Erythroblast (primary cell): ENCODE results near the gene CDH9.
A peak's percentile ranks its signal among the peaks of the same experiment; 100 is the strongest.

ENCODE experiments used
- DNase-seq, 2 experiments: peaks; one replicate each; lab custom pipeline; 2025; lab: John Stamatoyannopoulos, UW
- GATA1 ChIP-seq: IDR thresholded peaks from 2 replicates; pipeline ENCODE4 v1.6.1; 2011; ENCODE audit warnings: low read depth, mild to moderate bottlenecking, control low read depth, low read length, moderate library complexity
- POLR2A ChIP-seq: IDR thresholded peaks from 2 replicates; pipeline ENCODE4 v1.6.1; 2011; ENCODE audit warnings: mild to moderate bottlenecking, low read length

CDH9 gene

GRCh38 chr5:27038476-27038875 is at the start of gene CDH9:
Gene CDH9 (minus strand): TSS chr5:27038586. CDS start chr5:26988333, 50,253 bp downstream.
- no peak for TF ChIP-seq POLR2A
- TF ChIP-seq GATA1, result no peak
- no peak for DNase-seq

GRCh38 chr5:27087747-27088146 is 49.4 kb upstream of the CDH9 start:
- DNase-seq, result no peak
- no peak for TF ChIP-seq GATA1
- no peak for TF ChIP-seq POLR2A

GRCh38 chr5:27083449-27084415 is 45.3 kb upstream of the CDH9 start:
- TF ChIP-seq POLR2A, result no peak
- TF ChIP-seq GATA1, result no peak
- DNase-seq, result no peak

GRCh38 chr5:27080147-27080546 is 41.8 kb upstream of the CDH9 start:
- no peak for DNase-seq
- TF ChIP-seq GATA1 (no peak), POLR2A (no peak)

- TF ChIP-seq POLR2A, result no peak
- no peak for TF ChIP-seq GATA1
- no peak for DNase-seq
Measured at GRCh38 chr5:27062451-27062850, 24.1 kb upstream of the CDH9 start.

- no peak for TF ChIP-seq POLR2A
- no peak for TF ChIP-seq GATA1
- no peak for DNase-seq
Measured at GRCh38 chr5:27048510-27048909, 10.1 kb upstream of the CDH9 start.

GRCh38 chr5:27041372-27041771 is 3.0 kb upstream of the CDH9 start:
- no peak for DNase-seq
- TF ChIP-seq POLR2A (no peak), GATA1 (no peak)

- TF ChIP-seq POLR2A (no peak), GATA1 (no peak)
- DNase-seq, result no peak
Measured at GRCh38 chr5:27034565-27034964, 3.8 kb downstream of the CDH9 start.

- no peak for DNase-seq
- TF ChIP-seq POLR2A, result no peak
- TF ChIP-seq GATA1, result no peak
Measured at GRCh38 chr5:27026801-27027200, 11.6 kb downstream of the CDH9 start.

- no peak for DNase-seq
- TF ChIP-seq POLR2A (no peak), GATA1 (no peak)
Measured at GRCh38 chr5:27026063-27026462, 12.3 kb downstream of the CDH9 start.

- no peak for DNase-seq
- no peak for TF ChIP-seq GATA1
- no peak for TF ChIP-seq POLR2A
Measured at GRCh38 chr5:27021471-27021870, 16.9 kb downstream of the CDH9 start.

GRCh38 chr5:27020973-27021372 is 17.4 kb downstream of the CDH9 start:
- peak; percentile 1 to 5 for DNase-seq
- TF ChIP-seq GATA1 (no peak), POLR2A (no peak)

GRCh38 chr5:27015758-27016157 is 22.6 kb downstream of the CDH9 start:
- TF ChIP-seq GATA1 (no peak), POLR2A (no peak)
- no peak for DNase-seq

GRCh38 chr5:27011274-27011673 is 27.1 kb downstream of the CDH9 start:
- no peak for DNase-seq
- TF ChIP-seq GATA1 (no peak), POLR2A (no peak)

GRCh38 chr5:27010646-27011045 is 27.7 kb downstream of the CDH9 start:
- no peak for DNase-seq
- TF ChIP-seq GATA1 (no peak), POLR2A (no peak)

GRCh38 chr5:27009540-27009915 is 28.9 kb downstream of the CDH9 start:
- TF ChIP-seq POLR2A, result no peak
- TF ChIP-seq GATA1, result no peak

More at GRCh38 chr5:27009540-27009915, 28.9 kb downstream of the CDH9 start:
- peak; percentile 0 to 8 for DNase-seq
